NB4 (cell line): ENCODE results near the gene HCAR2.
"Not testable (repeated sequence)": the region's sequence is repeated elsewhere in the genome, so short reads cannot be mapped to it uniquely, and the experiment has no call there.

Source experiments
- TF ChIP-seq, protein P1 (sequence below): IDR thresholded peaks from 2 replicates; pipeline ENCODE4 v1.6.1; 2011; ENCODE audit warnings: low read depth, low read length
- TF ChIP-seq, protein P2 (sequence below): IDR thresholded peaks from one replicate; pipeline ENCODE4 v1.5.1; 2012; ENCODE audit warnings: low read depth, low read length

DNA sequence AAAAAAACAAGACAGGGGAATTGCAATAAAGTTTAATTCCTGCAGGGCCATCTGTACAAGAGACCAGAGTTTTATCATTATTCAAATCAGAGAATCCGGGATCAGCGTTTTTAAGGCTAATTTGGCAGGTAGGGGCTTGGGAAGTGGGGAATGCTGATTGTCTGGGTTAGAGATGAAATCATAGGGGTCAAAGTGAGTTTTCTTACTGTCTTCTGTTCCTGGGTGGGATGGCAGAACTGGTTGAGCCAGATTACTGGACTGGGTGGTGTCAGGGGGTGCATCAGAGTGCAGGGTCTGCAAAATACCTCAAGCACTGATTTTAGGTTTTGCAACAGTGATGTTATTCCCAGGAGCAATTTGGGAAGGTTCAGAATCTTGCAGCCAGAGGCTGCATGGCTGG is 7.2 kb upstream of the HCAR2 start:
- TF ChIP-seq, protein P1, sequence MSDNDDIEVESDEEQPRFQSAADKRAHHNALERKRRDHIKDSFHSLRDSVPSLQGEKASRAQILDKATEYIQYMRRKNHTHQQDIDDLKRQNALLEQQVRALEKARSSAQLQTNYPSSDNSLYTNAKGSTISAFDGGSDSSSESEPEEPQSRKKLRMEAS, result not testable (repeated sequence)
- TF ChIP-seq, protein P2, sequence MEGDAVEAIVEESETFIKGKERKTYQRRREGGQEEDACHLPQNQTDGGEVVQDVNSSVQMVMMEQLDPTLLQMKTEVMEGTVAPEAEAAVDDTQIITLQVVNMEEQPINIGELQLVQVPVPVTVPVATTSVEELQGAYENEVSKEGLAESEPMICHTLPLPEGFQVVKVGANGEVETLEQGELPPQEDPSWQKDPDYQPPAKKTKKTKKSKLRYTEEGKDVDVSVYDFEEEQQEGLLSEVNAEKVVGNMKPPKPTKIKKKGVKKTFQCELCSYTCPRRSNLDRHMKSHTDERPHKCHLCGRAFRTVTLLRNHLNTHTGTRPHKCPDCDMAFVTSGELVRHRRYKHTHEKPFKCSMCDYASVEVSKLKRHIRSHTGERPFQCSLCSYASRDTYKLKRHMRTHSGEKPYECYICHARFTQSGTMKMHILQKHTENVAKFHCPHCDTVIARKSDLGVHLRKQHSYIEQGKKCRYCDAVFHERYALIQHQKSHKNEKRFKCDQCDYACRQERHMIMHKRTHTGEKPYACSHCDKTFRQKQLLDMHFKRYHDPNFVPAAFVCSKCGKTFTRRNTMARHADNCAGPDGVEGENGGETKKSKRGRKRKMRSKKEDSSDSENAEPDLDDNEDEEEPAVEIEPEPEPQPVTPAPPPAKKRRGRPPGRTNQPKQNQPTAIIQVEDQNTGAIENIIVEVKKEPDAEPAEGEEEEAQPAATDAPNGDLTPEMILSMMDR, result not testable (repeated sequence)
